SU-DHL-6 (cell line): ENCODE results near the gene KCP.

ENCODE experiments used
- H2AFZ ChIP-seq: fragments of 200-600 bp; sonication (generic); 2 replicates; pipeline ENCODE4 v1.6.1; 2014; ENCODE audit warnings: low read depth, mild to moderate bottlenecking, moderate library complexity, mixed read lengths, antibody characterized with exemption, low read length; ENCODE audit not compliant: severe bottlenecking
- H3F3A ChIP-seq: fragments of 200-600 bp; shearing (Covaris generic); 2 replicates; pipeline ENCODE4 v1.6.0; 2016; ENCODE audit warnings: antibody characterized with exemption, mild to moderate bottlenecking; ENCODE audit not compliant: insufficient read depth
- H3K27ac ChIP-seq: fragments of 200-600 bp; sonication (generic); 2 replicates; pipeline ENCODE4 v1.5.1; 2016; ENCODE audit warnings: low read depth, mild to moderate bottlenecking, low read length, moderate library complexity, mixed read lengths
- H3K27me3 ChIP-seq: fragments of 200-600 bp; sonication (generic), shearing (Covaris generic); 2 replicates; pipeline ENCODE4 v1.6.0; 2014; ENCODE audit warnings: mild to moderate bottlenecking, low read length
- H3K36me3 ChIP-seq: fragments of 200-600 bp; sonication (generic); 2 replicates; pipeline ENCODE4 v1.6.1; 2014; ENCODE audit warnings: mild to moderate bottlenecking, low read length, mixed read lengths
- H3K4me2 ChIP-seq: fragments of 300-600, 200-600 bp; shearing (Covaris generic), sonication (generic); 2 replicates; pipeline ENCODE4 v1.6.0; 2014; ENCODE audit warnings: low read length, low read depth, mild to moderate bottlenecking; ENCODE audit not compliant: poor library complexity, severe bottlenecking
- H3K4me3 ChIP-seq: fragments of 200-600 bp; sonication (generic); 2 replicates; pipeline ENCODE4 v1.5.1; 2014; ENCODE audit warnings: antibody characterized with exemption, low read length, mild to moderate bottlenecking, mixed read lengths; ENCODE audit not compliant: insufficient read depth, poor library complexity, severe bottlenecking
- H3K79me2 ChIP-seq: fragments of 200-600 bp; sonication (generic); 2 replicates; pipeline ENCODE4 v1.6.1; 2014; ENCODE audit warnings: mild to moderate bottlenecking, low read length, moderate library complexity; ENCODE audit not compliant: insufficient read depth
- H3K9ac ChIP-seq: fragments of 200-600 bp; sonication (generic); 2 replicates; pipeline ENCODE4 v1.7.0; 2014; ENCODE audit warnings: mild to moderate bottlenecking, low read length
- H3K9me2 ChIP-seq: fragments of 200-600 bp; sonication (generic); replicated peaks from 2 replicates; pipeline ENCODE4 v1.6.1; 2014; ENCODE audit warnings: low read length; ENCODE audit not compliant: insufficient read depth
- H3K9me3 ChIP-seq: fragments of 200-600 bp; sonication (generic); 2 replicates; pipeline ENCODE4 v1.6.1; 2014; ENCODE audit warnings: low read length, mixed read lengths; ENCODE audit not compliant: insufficient read depth
- H4K20me1 ChIP-seq: fragments of 200-600 bp; sonication (generic); 2 replicates; pipeline ENCODE4 v1.6.1; 2014; ENCODE audit warnings: low read depth, mild to moderate bottlenecking, antibody characterized with exemption, low read length, moderate library complexity, mixed read lengths
- EZH2phosphoT487 ChIP-seq: fragments of 200-600 bp; sonication (generic), shearing (Covaris generic); conservative IDR thresholded peaks from 2 replicates; pipeline ENCODE4 v1.6.1; 2018; ENCODE audit warnings: mild to moderate bottlenecking, antibody characterized with exemption, low read length, moderate library complexity, mixed read lengths
- TF ChIP-seq, protein P1 (sequence below): fragments of 200-600 bp; sonication (generic); IDR thresholded peaks from one replicate; pipeline ENCODE4 v1.5.1; 2017; ENCODE audit warnings: antibody characterized with exemption, mild to moderate bottlenecking, low read length, moderate library complexity; ENCODE audit not compliant: insufficient read depth, poor library complexity, severe bottlenecking

KCP gene

DNA sequence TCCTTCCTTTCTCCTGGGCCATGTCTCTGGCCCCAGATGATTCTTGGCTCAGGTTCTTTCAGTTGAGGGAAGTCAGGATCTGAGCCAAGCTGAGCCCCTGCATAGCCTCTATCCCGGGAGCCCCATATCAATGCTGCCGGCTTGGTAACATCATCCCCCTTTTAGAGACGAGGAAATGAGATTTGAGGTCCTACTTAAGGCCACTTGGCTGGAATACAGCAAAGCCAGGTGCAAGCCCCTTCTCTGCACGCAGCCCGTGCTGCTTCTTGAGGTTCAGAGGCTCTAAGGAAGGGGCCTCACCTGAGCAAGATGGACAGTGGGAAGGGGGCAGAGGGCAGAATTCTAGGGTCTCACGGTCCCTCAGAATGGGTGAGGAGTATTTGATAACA lies 24.8 kb upstream of the KCP start:
- Histone ChIP-seq H3K9ac (no peak overlapping the region), H3K4me2 (no peak overlapping the region), H3K9me3 (no peaks in the 10 kb centered on the region), H4K20me1 (no peaks in the 10 kb centered on the region), H3K9me2 (no peaks in the 10 kb centered on the region), H2AFZ (no peak overlapping the region), H3K27ac (no peak overlapping the region), H3K27me3 (no peaks in the 10 kb centered on the region), H3F3A (peaks cover 3% of the 10 kb centered on the region; the same call in 1 of the 2 replicates), H3K36me3 (no peaks in the 10 kb centered on the region), H3K4me3 (no peak overlapping the region), H3K79me2 (no peaks in the 10 kb centered on the region)
- TF ChIP-seq, protein P1, sequence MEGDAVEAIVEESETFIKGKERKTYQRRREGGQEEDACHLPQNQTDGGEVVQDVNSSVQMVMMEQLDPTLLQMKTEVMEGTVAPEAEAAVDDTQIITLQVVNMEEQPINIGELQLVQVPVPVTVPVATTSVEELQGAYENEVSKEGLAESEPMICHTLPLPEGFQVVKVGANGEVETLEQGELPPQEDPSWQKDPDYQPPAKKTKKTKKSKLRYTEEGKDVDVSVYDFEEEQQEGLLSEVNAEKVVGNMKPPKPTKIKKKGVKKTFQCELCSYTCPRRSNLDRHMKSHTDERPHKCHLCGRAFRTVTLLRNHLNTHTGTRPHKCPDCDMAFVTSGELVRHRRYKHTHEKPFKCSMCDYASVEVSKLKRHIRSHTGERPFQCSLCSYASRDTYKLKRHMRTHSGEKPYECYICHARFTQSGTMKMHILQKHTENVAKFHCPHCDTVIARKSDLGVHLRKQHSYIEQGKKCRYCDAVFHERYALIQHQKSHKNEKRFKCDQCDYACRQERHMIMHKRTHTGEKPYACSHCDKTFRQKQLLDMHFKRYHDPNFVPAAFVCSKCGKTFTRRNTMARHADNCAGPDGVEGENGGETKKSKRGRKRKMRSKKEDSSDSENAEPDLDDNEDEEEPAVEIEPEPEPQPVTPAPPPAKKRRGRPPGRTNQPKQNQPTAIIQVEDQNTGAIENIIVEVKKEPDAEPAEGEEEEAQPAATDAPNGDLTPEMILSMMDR, result no peak
- no peak for TF ChIP-seq EZH2phosphoT487

DNA sequence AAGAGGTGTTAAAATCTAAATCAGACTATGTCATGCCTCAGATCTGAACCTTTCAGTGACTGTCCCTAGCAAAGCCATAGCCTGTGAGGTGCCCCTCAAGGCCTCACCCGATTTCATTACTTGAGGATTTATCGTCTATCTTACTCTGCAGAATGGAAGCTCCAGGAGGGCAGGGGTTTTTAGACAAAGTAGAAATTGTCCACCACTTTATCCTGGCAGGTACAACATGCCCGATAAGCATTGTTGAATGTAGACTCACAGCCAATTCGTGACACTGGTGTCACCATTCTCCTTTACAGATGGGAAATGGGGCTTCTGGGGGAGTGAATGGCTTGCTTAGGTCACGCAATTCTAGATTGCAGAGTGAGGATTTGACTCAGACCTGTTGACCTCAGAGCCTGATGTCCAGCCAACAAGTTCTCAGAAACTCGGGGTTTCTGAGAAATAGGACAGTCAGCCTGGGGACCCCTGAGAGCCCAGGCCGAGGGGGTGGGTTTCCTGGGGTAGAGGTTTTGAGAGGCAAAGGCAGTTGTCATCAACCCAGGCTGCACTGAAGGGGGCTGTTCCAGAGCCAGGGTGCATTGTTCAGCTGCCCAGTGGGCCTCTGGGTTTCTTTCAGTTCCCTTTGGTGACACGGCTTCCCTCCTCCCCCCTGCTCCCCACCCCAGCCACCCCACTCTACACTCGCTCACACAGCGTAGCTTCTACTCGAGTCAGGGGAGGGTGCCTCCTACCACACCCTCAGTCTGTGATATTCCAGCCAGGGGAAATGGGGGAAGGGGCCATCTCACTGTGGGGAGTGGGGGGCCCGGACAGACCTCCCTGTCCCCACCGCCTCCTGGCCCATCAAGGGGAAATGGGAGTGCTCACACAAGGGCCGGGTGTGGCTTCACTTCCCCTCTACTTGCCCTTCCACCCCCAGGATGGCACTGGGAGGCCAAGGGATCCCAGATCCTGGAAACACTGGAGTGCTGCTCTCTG lies 24.1 kb upstream of the KCP start:
- H3F3A ChIP-seq, result peaks cover under 1% of the 10 kb centered on the region; the same call in 1 of the 2 replicates
- H3K36me3 ChIP-seq, result no peaks in the 10 kb centered on the region
- no peak overlapping the region for H3K9ac ChIP-seq
- no peaks in the 10 kb centered on the region for H3K79me2 ChIP-seq
- no peak overlapping the region for H2AFZ ChIP-seq
- H3K9me2 ChIP-seq, result no peaks in the 10 kb centered on the region
- H3K9me3 ChIP-seq, result no peaks in the 10 kb centered on the region
- no peak overlapping the region for H3K4me3 ChIP-seq
- H3K4me2 ChIP-seq, result no peak overlapping the region
- H3K27ac ChIP-seq, result no peak overlapping the region
- H3K27me3 ChIP-seq, result no peaks in the 10 kb centered on the region
- no peak for TF ChIP-seq EZH2phosphoT487
- TF ChIP-seq, protein P1, result no peak
- H4K20me1 ChIP-seq, result no peaks in the 10 kb centered on the region

DNA sequence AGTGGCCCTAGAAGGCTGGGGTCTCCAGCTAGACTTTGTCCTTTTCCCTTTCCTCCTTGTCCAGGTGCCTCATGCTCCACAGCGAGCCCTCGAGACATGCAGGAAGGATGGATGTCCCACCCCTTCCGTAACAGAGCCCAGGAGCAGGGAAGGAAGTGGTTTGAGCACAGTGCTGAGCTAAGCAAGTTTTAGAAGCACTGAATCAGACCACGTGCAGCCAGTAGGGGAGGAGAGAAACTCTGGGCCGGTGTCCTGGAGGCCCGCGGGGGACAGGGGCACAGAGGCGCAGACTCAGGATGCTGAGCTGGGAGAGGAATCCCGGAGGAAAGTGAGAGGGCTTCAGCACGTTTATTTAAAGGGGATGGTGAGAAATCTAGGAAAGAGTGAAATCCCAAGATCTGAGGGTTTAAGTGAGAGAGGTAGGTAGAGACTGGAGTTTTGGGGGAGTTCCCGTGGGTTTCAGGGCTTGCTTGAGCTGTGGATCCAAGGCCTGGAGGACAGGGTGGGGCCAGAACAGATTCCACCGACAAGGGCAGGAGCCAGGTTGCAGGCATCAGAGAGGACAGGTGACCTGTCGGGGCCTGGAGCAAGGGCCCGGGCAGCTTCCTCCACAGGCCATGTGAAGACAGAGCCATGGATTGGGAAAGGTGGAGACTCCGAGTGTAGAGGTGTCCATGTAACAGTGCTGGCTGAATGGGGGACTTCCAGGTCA lies 22.8 kb upstream of the KCP start:
- Histone ChIP-seq H3K9ac (no peak overlapping the region), H3K4me2 (no peak overlapping the region), H3K27ac (no peak overlapping the region), H3K79me2 (no peaks in the 10 kb centered on the region), H3K9me2 (no peaks in the 10 kb centered on the region), H4K20me1 (no peaks in the 10 kb centered on the region), H3K9me3 (no peaks in the 10 kb centered on the region), H3K4me3 (no peak overlapping the region), H3F3A (no peaks in the 10 kb centered on the region), H3K27me3 (no peaks in the 10 kb centered on the region), H3K36me3 (no peaks in the 10 kb centered on the region), H2AFZ (no peak overlapping the region)
- TF ChIP-seq, protein P1, result no peak
- no peak for TF ChIP-seq EZH2phosphoT487
